HepG2 (cell line): ENCODE data around the gene TAF12. TPM values are rescaled to one million over a fixed set of nuclear protein-coding genes. Genes with fewer than 3 reads are reported as not detected.

ENCODE experiments used
- CENPT ChIP-seq: sonication (generic); formaldehyde crosslinking; IDR thresholded peaks from 2 replicates; pipeline ENCODE4 v1.8.0; 2022; ENCODE audit warnings: low read depth, mild to moderate bottlenecking, moderate library complexity, missing genetic modification reagents
- DMTF1 ChIP-seq: sonication (generic); formaldehyde crosslinking; IDR thresholded peaks from 2 replicates; pipeline ENCODE4 v1.4.0; 2020; ENCODE audit warnings: mild to moderate bottlenecking, missing genetic modification reagents
- GABPB1 ChIP-seq: IDR thresholded peaks from 2 replicates; pipeline ENCODE4 v1.6.1; 2016; ENCODE audit warnings: mild to moderate bottlenecking, missing genetic modification reagents, moderate library complexity, missing compliant biosample characterization
- GATAD1 ChIP-seq: IDR thresholded peaks from 2 replicates; pipeline ENCODE4 v1.6.1; 2016; ENCODE audit warnings: missing genetic modification reagents, missing compliant biosample characterization
- IKZF5 ChIP-seq: IDR thresholded peaks from 2 replicates; pipeline ENCODE4 v1.6.1; 2018; ENCODE audit warnings: missing genetic modification reagents, mild to moderate bottlenecking, missing compliant biosample characterization
- KDM2A ChIP-seq: sonication (generic); formaldehyde crosslinking; IDR thresholded peaks from 2 replicates; pipeline ENCODE4 v1.4.0; 2020; ENCODE audit warnings: low read depth, missing genetic modification reagents, borderline replicate concordance
- KDM3A ChIP-seq: IDR thresholded peaks from 2 replicates; pipeline ENCODE4 v1.6.1; 2018; ENCODE audit warnings: low read depth, missing compliant biosample characterization
- MED8 ChIP-seq: sonication (generic); formaldehyde crosslinking; IDR thresholded peaks from 2 replicates; pipeline ENCODE4 v1.8.1; 2023; ENCODE audit warnings: mild to moderate bottlenecking, missing genetic modification reagents; ENCODE audit not compliant: insufficient replicate concordance
- MIER2 ChIP-seq: IDR thresholded peaks from 2 replicates; pipeline ENCODE4 v1.6.1; 2016; ENCODE audit warnings: missing biosample characterization, missing genetic modification reagents
- MYC ChIP-seq: sonication (generic); formaldehyde crosslinking; IDR thresholded peaks from 2 replicates; pipeline ENCODE4 v1.9.0; 2021; ENCODE audit warnings: missing genetic modification reagents, borderline replicate concordance
- POLR2G ChIP-seq: fragments of 200-400 bp; formaldehyde crosslinking; IDR thresholded peaks from 2 replicates; pipeline ENCODE4 v1.6.1; 2018; ENCODE audit warnings: mild to moderate bottlenecking, low read depth, low read length, moderate library complexity
- TBX3 ChIP-seq: fragments of 450-650 bp; IDR thresholded peaks from 2 replicates; pipeline ENCODE4 v1.6.1; 2017; ENCODE audit warnings: antibody characterized with exemption, mild to moderate bottlenecking, inconsistent platforms, borderline replicate concordance
- TFE3 ChIP-seq: IDR thresholded peaks from 2 replicates; pipeline ENCODE4 v1.6.1; 2016
- XRCC5 ChIP-seq: fragments of 200-400 bp; formaldehyde crosslinking; optimal IDR thresholded peaks from 2 replicates; pipeline ENCODE3; 2017; ENCODE audit warnings: mild to moderate bottlenecking, low read length
- YY1 ChIP-seq: IDR thresholded peaks from 2 replicates; pipeline ENCODE4 v1.6.1; 2011; ENCODE audit warnings: low read length, low read depth, moderate library complexity, mild to moderate bottlenecking; ENCODE audit not compliant: insufficient read depth, insufficient replicate concordance
- ZFP36L1 ChIP-seq: sonication (generic); formaldehyde crosslinking; IDR thresholded peaks from 2 replicates; pipeline ENCODE4 v1.8.0; 2022; ENCODE audit warnings: mild to moderate bottlenecking, missing genetic modification reagents, moderate library complexity
- ZNF207 ChIP-seq: fragments of 450-650 bp; IDR thresholded peaks from 2 replicates; pipeline ENCODE4 v1.6.1; 2016; ENCODE audit warnings: antibody characterized with exemption, borderline replicate concordance
- ZNF253 ChIP-seq: sonication (generic); formaldehyde crosslinking; IDR thresholded peaks from 2 replicates; pipeline ENCODE4 v1.8.0; 2022; ENCODE audit warnings: mild to moderate bottlenecking, missing genetic modification reagents, borderline replicate concordance
- ZNF326 ChIP-seq: sonication (generic); formaldehyde crosslinking; IDR thresholded peaks from 2 replicates; pipeline ENCODE4 v1.4.0; 2020; ENCODE audit warnings: missing genetic modification reagents, borderline replicate concordance
- ZNF496 ChIP-seq: sonication (generic); formaldehyde crosslinking; IDR thresholded peaks from 2 replicates; pipeline ENCODE4 v1.8.1; 2023; ENCODE audit warnings: mild to moderate bottlenecking, moderate library complexity, missing genetic modification reagents; ENCODE audit not compliant: insufficient replicate concordance
- ZNF510 ChIP-seq: sonication (generic); formaldehyde crosslinking; IDR thresholded peaks from 2 replicates; pipeline ENCODE4 v1.4.0; 2020; ENCODE audit warnings: low read depth, mild to moderate bottlenecking, missing genetic modification reagents
- ZNF557 ChIP-seq: sonication (generic); formaldehyde crosslinking; IDR thresholded peaks from 2 replicates; pipeline ENCODE4 v1.4.0; 2020; ENCODE audit warnings: missing genetic modification reagents
- ZNF562 ChIP-seq: sonication (generic); formaldehyde crosslinking; IDR thresholded peaks from 2 replicates; pipeline ENCODE4 v1.8.0; 2022; ENCODE audit warnings: missing genetic modification reagents, borderline replicate concordance
- ZNF580 ChIP-seq: IDR thresholded peaks from 2 replicates; pipeline ENCODE4 v1.6.1; 2016; ENCODE audit warnings: low read depth, borderline replicate concordance
- ZNF772 ChIP-seq: sonication (generic); formaldehyde crosslinking; IDR thresholded peaks from 2 replicates; pipeline ENCODE4 v1.5.0; 2020; ENCODE audit warnings: mild to moderate bottlenecking, missing genetic modification reagents
- polyA plus RNA-seq, 8 experiments: library from polyadenylated mRNA; depleted of rRNA in 3 of 8; stranded (reverse) in 7 of 8; unstranded in 1 of 8; fragments of >200 nt; fragmentation: Illumina TruSeq in 4 of 8; extraction: Trizol in 4 of 8; gene quantifications; 2 replicates each; pipeline versions ENCODE4 v1.2.1 to v1.2.3, GENCODE V29; 2011 to 2016; ENCODE audit warnings: low read depth in 4 of 8, missing spikeins in 1 of 8, mixed read lengths in 1 of 8; ENCODE audit not compliant: insufficient read depth in 1 of 8
- total RNA-seq, 5 experiments: library from RNA; depleted of rRNA; stranded (reverse); fragments of >200 nt; fragmentation: Illumina TruSeq; extraction: Trizol; gene quantifications; 2 replicates each; pipeline ENCODE4 v1.2.3, GENCODE V29; 2016; ENCODE audit warnings: low read depth in 1 of 5

TAF12 gene
- total and polyA plus RNA-seq, 2 of the 13 experiments (the other 11 are each of a cell fraction or from before 2014, with no cell fraction given), result 16.3 to 17.1 TPM

GRCh38 chr1:28581531-28582247 lies 61.2 kb downstream of the TAF12 start (continued):
- TF ChIP-seq TFE3 (CRISPR knock-in tag), result peak; percentile 38; the same call in 1 of the 2 replicates
- no peak for TF ChIP-seq ZNF207
- peak; percentile 76 for TF ChIP-seq XRCC5
- peak; percentile 100 for TF ChIP-seq POLR2G
- no peak for TF ChIP-seq ZNF496 (CRISPR knock-in tag)
- peak; percentile 93 for TF ChIP-seq ZNF580 (CRISPR knock-in tag)
- peak; percentile 55 for TF ChIP-seq KDM3A (CRISPR knock-in tag)
- TF ChIP-seq ZNF557, result 0 out of 2 replicates have a peak, but pooled peaks have one; percentile 18
- TF ChIP-seq ZNF253 (CRISPR knock-in tag), result peak; percentile 92
- peak; percentile 96 for TF ChIP-seq MYC (CRISPR knock-in tag)
- TF ChIP-seq ZNF772 (CRISPR knock-in tag), result peak; percentile 76
- peak; percentile 97; the same call in 1 of the 2 replicates for TF ChIP-seq ZNF510 (CRISPR knock-in tag)
- TF ChIP-seq TBX3, result peak; percentile 37; the same call in 1 of the 2 replicates
- no peak for TF ChIP-seq DMTF1
- TF ChIP-seq ZFP36L1 (CRISPR knock-in tag), result 0 out of 2 replicates have a peak, but pooled peaks have one; percentile 38
- peak; percentile 86 for TF ChIP-seq CENPT
- 0 out of 2 replicates have a peak, but pooled peaks have one; percentile 48 for TF ChIP-seq MIER2 (CRISPR knock-in tag)
- TF ChIP-seq IKZF5 (CRISPR knock-in tag), result peak; percentile 96
- TF ChIP-seq KDM2A (CRISPR knock-in tag), result peak; percentile 90
- peak; percentile 91 for TF ChIP-seq GABPB1
- TF ChIP-seq YY1, result peak; percentile 85
- no peak for TF ChIP-seq ZNF326
- no peak for TF ChIP-seq ZNF562 (CRISPR knock-in tag)
- peak; percentile 77 for TF ChIP-seq GATAD1 (CRISPR knock-in tag)
- TF ChIP-seq MED8 (CRISPR knock-in tag), result peak; percentile 74
